RWPE1 (cell line): ENCODE results near the gene TTLL6.

Source experiments
- CTCF ChIA-PET: fragments of 350-600 bp; sonication (Branson Sonifier 250); formaldehyde crosslinking; extraction: SDS; loops from one replicate; lab custom pipeline; 2021; lab: Yijun Ruan, JAX
- POLR2A ChIA-PET: fragments of 400-600 bp; formaldehyde crosslinking; extraction: SDS; loops from one replicate; lab custom pipeline; 2020; ENCODE audit warnings: antibody characterized with exemption; ENCODE audit not compliant: low non-redundant PET; lab: Yijun Ruan, JAX
- DNase-seq: peaks from one replicate; pipeline ENCODE4 v3.0.0; 2012; ENCODE audit warnings: low spot score
- H3K27ac ChIP-seq: fragments of 450-650 bp; 2 replicates; pipeline ENCODE4 v1.5.1; 2017
- CTCF ChIP-seq: fragments of 450-650 bp; conservative IDR thresholded peaks from 2 replicates; pipeline ENCODE4 v1.5.1; 2017; ENCODE audit warnings: low read depth, mild to moderate bottlenecking

TTLL6 gene

GRCh38 chr17:48816774-48817590 is at the start of gene TTLL6:
TSS of gene TTLL6 (minus strand) at chr17:48817229. CDS start at chr17:48817072, 157 bp downstream.
- H3K27ac ChIP-seq = no peak within 1 kb of the TSS
- TF ChIP-seq CTCF = no peak
- peak; percentile 92 for DNase-seq
- ChIA-PET POLR2A (no interaction called here), CTCF (interaction anchor here (1.0 to 1.7 kb wide), 5 partner anchors 12 to 500 kb away, joined by 3 to 12 read pairs (median 3); no protein-coding TSS in a partner anchor)

- no peak overlapping the region for H3K27ac ChIP-seq
- TF ChIP-seq CTCF = no peak
- ChIA-PET CTCF (interaction anchor here (0.7 to 0.8 kb wide), 2 partner anchors 30 to 199 kb away, joined by 3 to 4 read pairs; no protein-coding TSS in a partner anchor), POLR2A (no interaction called here)
- no peak for DNase-seq
Observed at GRCh38 chr17:48860456-48860855, 43.4 kb upstream of the TTLL6 start.

- ChIA-PET POLR2A (no interaction called here), CTCF (interaction anchor here (0.6 to 1.2 kb wide), 4 partner anchors 18 to 200 kb away, joined by 3 to 7 read pairs (median 4); no protein-coding TSS in a partner anchor)
- TF ChIP-seq CTCF = no peak
- DNase-seq = no peak
- H3K27ac ChIP-seq = no peak overlapping the region
Observed at GRCh38 chr17:48860034-48860433, 43.0 kb upstream of the TTLL6 start.

- H3K27ac ChIP-seq = no peak overlapping the region
- CTCF ChIA-PET = interaction anchor here (0.6 kb wide), 1 partner anchor 1005 kb away, joined by 3 read pairs; no protein-coding TSS in a partner anchor
- DNase-seq = no peak
- TF ChIP-seq CTCF = no peak
- POLR2A ChIA-PET = no interaction called here
Observed at GRCh38 chr17:48856122-48856821, 39.2 kb upstream of the TTLL6 start.

- no peak overlapping the region for H3K27ac ChIP-seq
- DNase-seq = no peak
- no peak for TF ChIP-seq CTCF
- ChIA-PET CTCF (interaction anchor here (0.6 kb wide), 1 partner anchor 650 kb away, joined by 3 read pairs; no protein-coding TSS in a partner anchor), POLR2A (no interaction called here)
Observed at GRCh38 chr17:48854774-48855476, 37.9 kb upstream of the TTLL6 start.

GRCh38 chr17:48850792-48851323 is 33.8 kb upstream of the TTLL6 start:
- TF ChIP-seq CTCF = no peak
- POLR2A ChIA-PET = no interaction called here
- CTCF ChIA-PET = interaction anchor here (0.6 kb wide), 1 partner anchor 164 kb away, joined by 3 read pairs; no protein-coding TSS in a partner anchor
- DNase-seq = no peak
- H3K27ac ChIP-seq = no peak overlapping the region
